Measurements from ENCODE around the gene GJA4. TPM values are rescaled to one million over a fixed set of nuclear protein-coding genes. Genes with fewer than 3 reads are reported as not detected.

Gene GJA4
- total RNA-seq, result not detected

DNA sequence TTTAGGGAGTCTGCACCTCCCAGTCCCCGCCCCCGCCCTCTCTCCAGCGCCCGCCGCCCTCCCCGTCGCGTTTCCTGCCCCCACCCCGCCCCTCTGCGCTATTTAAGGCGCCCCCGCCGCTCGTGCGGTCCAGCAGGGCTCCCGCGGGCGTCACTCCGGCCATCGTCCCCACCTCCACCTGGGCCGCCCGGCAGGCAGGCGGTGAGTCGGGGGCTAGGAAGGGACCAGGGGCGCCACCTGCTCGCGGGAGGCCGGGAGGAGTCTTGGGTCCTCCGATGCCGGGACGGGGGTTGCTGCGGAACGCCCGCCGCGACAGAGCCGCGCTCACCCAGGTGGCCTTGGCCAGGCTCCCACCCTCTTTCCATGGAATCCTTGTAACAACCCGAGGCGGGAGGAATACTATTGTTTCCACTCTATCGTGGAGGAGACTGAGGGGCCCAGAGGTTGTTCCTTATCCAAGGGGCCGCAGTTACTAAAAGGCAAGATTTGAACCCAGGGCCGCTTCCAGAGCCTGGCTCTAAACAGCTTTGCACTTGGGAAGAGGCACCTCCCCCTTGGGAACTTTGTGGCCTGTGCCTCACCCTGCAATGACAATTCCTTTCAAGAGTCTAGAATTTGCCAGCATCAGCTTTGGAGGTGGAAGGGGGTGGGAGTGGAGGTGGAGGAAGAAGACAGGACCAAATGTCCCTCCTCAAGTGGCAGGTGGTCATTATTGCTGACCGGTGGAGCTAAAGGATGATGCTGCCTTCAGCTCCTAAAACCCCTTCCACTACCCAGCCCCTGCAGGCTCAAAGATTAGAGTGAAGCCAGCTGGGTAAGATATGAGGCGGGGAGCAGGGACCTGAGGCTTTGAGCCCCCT lies at the start of gene GJA4:
Gene GJA4 (plus strand): TSS at position 132 of the 860 bp plus-strand sequence. CDS start 1,215 bp downstream, outside the sequence.

GRCh38 chr1:34754964-34755637 lies 37.7 kb upstream of the GJA4 start, which contains the start of gene GJB5:
Gene GJB5 (plus strand): TSS chr1:34755047. CDS start chr1:34757331, 2,284 bp downstream.

DNA sequence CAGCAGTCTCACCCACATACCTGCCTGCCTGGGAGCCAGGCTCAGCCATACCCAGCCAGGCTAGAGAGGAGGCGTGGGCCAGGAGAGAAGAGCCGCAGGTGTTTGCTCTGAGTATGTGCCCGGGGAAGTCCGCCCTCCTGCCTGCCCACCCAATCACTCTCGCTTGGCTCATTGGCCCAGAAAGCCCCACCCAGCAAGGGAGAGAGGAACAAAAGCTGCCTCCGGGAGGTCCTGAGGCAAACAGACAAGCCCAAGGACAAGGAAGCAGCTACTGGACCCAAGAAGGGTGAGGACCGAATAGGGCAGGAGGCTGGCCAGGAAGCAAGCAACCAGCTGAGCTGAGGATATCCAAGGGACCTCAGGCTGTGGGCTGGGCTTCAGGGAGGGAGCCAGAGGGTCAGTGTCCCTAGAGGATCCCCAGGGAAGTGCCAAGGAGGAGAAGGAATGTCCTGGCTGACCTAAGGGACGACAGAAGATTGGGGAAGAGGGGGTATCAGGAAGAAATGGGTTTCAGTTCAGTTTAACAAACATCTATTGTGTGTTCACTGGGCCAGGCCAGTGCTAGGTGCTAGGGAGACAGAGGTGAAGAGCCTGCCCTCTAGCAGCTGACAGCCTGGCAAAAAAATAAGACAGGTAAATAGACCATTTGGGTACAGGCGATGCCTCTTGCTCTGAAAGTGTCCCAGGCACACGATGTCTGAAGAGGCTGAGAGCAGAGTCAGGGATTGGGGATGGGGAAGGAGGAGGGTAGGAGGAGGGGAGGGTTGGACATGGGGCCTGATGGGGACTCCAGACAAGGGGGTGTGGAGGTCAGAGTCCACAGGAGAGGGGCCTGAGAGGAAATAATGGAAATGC lies 33.1 kb upstream of the GJA4 start, which contains the start of gene GJB4:
Gene GJB4 (plus strand): TSS at position 238 of the 855 bp plus-strand sequence. CDS start 1,515 bp downstream, outside the sequence.

DNA sequence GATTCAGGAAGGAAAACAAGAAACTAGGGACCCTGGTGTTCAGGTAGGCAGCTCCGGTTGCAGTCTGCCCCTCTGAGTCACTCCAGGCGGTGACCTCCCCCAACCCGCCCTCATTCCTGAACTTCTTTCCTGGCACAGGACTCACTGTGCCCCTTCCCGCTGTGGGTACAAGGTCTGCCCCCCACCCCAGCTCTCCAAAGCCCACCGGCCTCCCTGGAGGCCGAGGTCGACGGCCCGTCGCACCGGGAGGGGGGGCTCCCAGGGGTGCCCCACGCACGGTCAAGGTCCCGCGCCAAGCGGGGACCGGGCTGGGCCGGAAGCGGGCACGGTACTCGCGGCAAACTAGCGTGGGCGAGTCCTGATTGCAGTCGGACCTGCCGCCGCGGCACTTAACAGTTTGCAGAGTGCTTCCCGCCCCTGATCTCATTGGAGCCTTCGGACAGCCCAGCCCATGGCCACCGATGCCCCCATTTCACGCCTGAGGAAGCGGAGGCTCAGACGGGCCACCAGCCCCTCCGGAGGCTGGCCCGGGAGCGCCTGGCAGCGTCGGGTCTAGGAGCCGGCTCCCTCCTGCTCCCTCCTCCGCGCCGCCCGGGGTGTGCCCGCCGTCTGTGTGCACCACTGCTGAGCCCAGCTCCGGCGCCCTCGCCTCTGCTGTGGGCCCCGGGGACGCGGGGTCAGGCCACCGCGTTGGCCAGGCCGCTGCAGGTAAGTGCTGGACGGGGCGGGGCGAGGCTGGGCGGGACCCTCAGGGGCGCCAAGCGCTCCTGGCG lies 11.5 kb upstream of the GJA4 start, which contains the start of gene GJB3:
Gene GJB3 (plus strand): TSS at position 144 of the 773 bp plus-strand sequence. CDS start 3,549 bp downstream, outside the sequence.

Other genes starting within 250 kb of the GJA4 start
- not detected for gene GJB5, start 38.0 kb upstream of the GJA4 start, total RNA-seq
- gene GJB4, start 33.3 kb upstream of the GJA4 start, total RNA-seq, result not detected
- not detected for gene GJB3, start 11.8 kb upstream of the GJA4 start, total RNA-seq
- 10 to 100 TPM; 45.9 to 47.3 TPM for gene SMIM12, start 66.8 kb downstream of the GJA4 start, total RNA-seq
- gene DLGAP3, start 136.7 kb downstream of the GJA4 start, total RNA-seq, result under 1 TPM; 0.31 to 0.76 TPM
- 10 to 100 TPM; 30.4 to 31.0 TPM for gene TMEM35B, start 192.3 kb downstream of the GJA4 start, total RNA-seq
- gene ZMYM6, start 238.9 kb downstream of the GJA4 start, total RNA-seq, result 10 to 100 TPM; 23.0 to 25.0 TPM